ENCODE results near the gene LRRC27.

GRCh38 chr10:132427006-132427771 lies 95.2 kb downstream of the LRRC27 start:
- no peak for TF ChIP-seq CTCF (conservative IDR thresholded peaks at IDR 0.05 in 1 of 2, IDR thresholded peaks at IDR 0.05 in 1 of 2; ENCODE audit: low read depth in 1 of 2, low read length in 2 of 2)
- TF ChIP-seq EZH2 (IDR thresholded peaks at IDR 0.05; ENCODE audit: low read length, missing control alignments) = no peak
